Spleen (tissue), 11 donors: ENCODE results near the gene LRMDA. TPM values are rescaled to one million over a fixed set of nuclear protein-coding genes. Genes with fewer than 3 reads are reported as not detected.

Experiments
- DNase-seq: peaks from one replicate; pipeline ENCODE4 v3.0.0-alpha.2; 2020
- H3K27ac ChIP-seq, 8 donors: fragments of 200-600 bp; sonication (generic) in 7 of 8; 1 replicate in 4 of 8; 2 replicates in 4 of 8; pipeline versions ENCODE4 v1.5.0 to v1.8.0; 2016 to 2021; ENCODE audit warnings: inconsistent platforms in 4 of 8, mild to moderate bottlenecking in 4 of 8, moderate library complexity in 1 of 8
- H3K27me3 ChIP-seq, 7 donors: fragments of 200-600 bp; sonication (generic) in 6 of 7; replicated peaks in 1 of 7; 1 replicate in 4 of 7; 2 replicates in 3 of 7; pipeline versions ENCODE4 v1.5.0 to v1.8.0; 2016 to 2021; ENCODE audit warnings: inconsistent platforms in 3 of 7, mild to moderate bottlenecking in 1 of 7
- H3K36me3 ChIP-seq, 6 donors: fragments of 200-600 bp; sonication (generic) in 5 of 6; 1 replicate in 4 of 6; 2 replicates in 2 of 6; pipeline versions ENCODE4 v1.5.0 to v1.8.0; 2016 to 2021; ENCODE audit warnings: inconsistent platforms in 2 of 6
- H3K4me1 ChIP-seq, 6 donors: fragments of 200-600 bp; sonication (generic) in 5 of 6; 1 replicate in 3 of 6; 2 replicates in 3 of 6; pipeline versions ENCODE4 v1.5.0 to v1.8.0; 2016 to 2021; ENCODE audit warnings: inconsistent platforms in 3 of 6
- H3K4me3 ChIP-seq, 8 donors: fragments of 200-600 bp; sonication (generic) in 7 of 8; 1 replicate in 4 of 8; 2 replicates in 4 of 8; pipeline versions ENCODE4 v1.5.0 to v1.8.0; 2016 to 2021; ENCODE audit warnings: inconsistent platforms in 4 of 8, mild to moderate bottlenecking in 4 of 8, moderate library complexity in 2 of 8
- H3K9me3 ChIP-seq, 8 donors: fragments of 200-600 bp; sonication (generic) in 7 of 8; 1 replicate in 4 of 8; 2 replicates in 4 of 8; pipeline versions ENCODE4 v1.5.0 to v1.8.0; 2016 to 2021; ENCODE audit warnings: inconsistent platforms in 4 of 8
- CTCF ChIP-seq, 11 experiments: fragments of 200-600 bp in 7 of 11; fragments of 450-650 bp in 4 of 11; sonication (generic) in 4 of 11; IDR thresholded peaks in 8 of 11; conservative IDR thresholded peaks in 3 of 11; 1 replicate in 7 of 11; 2 replicates in 4 of 11; pipeline versions ENCODE4 v1.4.0 to v1.8.0; 2016 to 2021; ENCODE audit warnings: antibody characterized with exemption in 11 of 11, inconsistent platforms in 4 of 11, mild to moderate bottlenecking in 1 of 11
- POLR2A ChIP-seq, 3 donors: fragments of 450-650 bp; IDR thresholded peaks; one replicate each; pipeline ENCODE4 v1.5.1; 2017; ENCODE audit warnings: antibody characterized with exemption in 3 of 3, mild to moderate bottlenecking in 1 of 3
- POLR2AphosphoS5 ChIP-seq, 3 donors: sonication (generic); formaldehyde crosslinking; IDR thresholded peaks; one replicate each; pipeline ENCODE4 v1.5.1; 2017; ENCODE audit warnings: antibody characterized with exemption in 3 of 3
- WGBS, 5 donors: extraction: QIAGEN DNeasy Blood & Tissue Kit in 3 of 5; methylation state at CpG; one replicate each; pipeline versions ENCODE4 v1.1.5 to v1.1.7; 2013 to 2018; 5-methylcytosine and 5-hydroxymethylcytosine counted together
- intact Hi-C: fragments of 100-400 bp; cut with DNase I; formaldehyde crosslinking; loops from one replicate; pipeline ENCODE4 v1.15.0; 2023; ENCODE audit warnings: low total_unique reads
- polyA plus RNA-seq, 3 donors: library from polyadenylated mRNA; stranded (reverse); fragments of 200-250 nt; gene quantifications; one replicate each; pipeline ENCODE4 v1.2.1, GENCODE V29; 2013
- total RNA-seq, 7 donors: library from RNA; depleted of rRNA in 3 of 7; stranded (reverse); fragments of >200 nt in 3 of 7; fragmentation: NEBNext Ultra II Directional in 4 of 7; extraction: Animal tissue kit (Norgen Biotek cat#: 25700) in 4 of 7; gene quantifications; one replicate each; pipeline versions ENCODE4 v1.1.0 to v1.2.1, GENCODE V29; 2016 to 2021
- donor health status: healthy with polysubstance abuse.
- donor health status: DM: no; HTN: no; CAD: no; lungs with moderate emphysema.
- donor health status: DM: no; HTN: no; CAD: no.
- donor health status: Bipolar disorder and iron deficiency.
- donor health status: healthy.
- donor health status: DM: no; HTN: no; CAD: no.
- donor health status: DM: yes; HTN: yes; CAD: no.

Gene LRMDA
- total and polyA plus RNA-seq, 10 donors, result 7.3 to 46.6 (median 28.2) TPM

- no peak for DNase-seq
- H3K4me1 ChIP-seq, result no peaks in the 10 kb centered on the region
- H3K4me3 ChIP-seq, result no peak overlapping the region
- H3K36me3 ChIP-seq, result no peaks in the 10 kb centered on the region
- H3K27ac ChIP-seq, result no peak overlapping the region
- TF ChIP-seq CTCF (IDR thresholded peaks at IDR 0.05 in 8 of 11, conservative IDR thresholded peaks at IDR 0.05 in 3 of 11), result peak in 1 of 11 experiments; percentile 12
- no peak for TF ChIP-seq POLR2AphosphoS5 (IDR thresholded peaks at IDR 0.05)
- 87 to 92% (median 89%) methylated on average over 12 to 14 of the region's 14 CpGs for WGBS, 5 donors
- intact Hi-C loops, result no loop called here
- no peaks in the 10 kb centered on the region for H3K9me3 ChIP-seq
- H3K27me3 ChIP-seq, result no peaks in the 10 kb centered on the region
Measured at GRCh38 chr10:75593692-75594556, 162.5 kb downstream of the LRMDA start.

- 81 to 86% (median 84%) methylated on average over 6 of the region's 6 CpGs for WGBS, 5 donors
- TF ChIP-seq POLR2A (IDR thresholded peaks at IDR 0.05), result no peak
- no peak for TF ChIP-seq POLR2AphosphoS5 (IDR thresholded peaks at IDR 0.05)
- no peak for TF ChIP-seq CTCF (IDR thresholded peaks at IDR 0.05 in 8 of 11, conservative IDR thresholded peaks at IDR 0.05 in 3 of 11)
- intact Hi-C loops, result no loop called here
- no peaks in the 10 kb centered on the region for H3K27me3 ChIP-seq
- no peak overlapping the region for H3K27ac ChIP-seq
- no peaks in the 10 kb centered on the region for H3K4me1 ChIP-seq
- H3K36me3 ChIP-seq, result no peaks in the 10 kb centered on the region
- no peaks in the 10 kb centered on the region for H3K9me3 ChIP-seq
- DNase-seq, result no peak
- no peak overlapping the region for H3K4me3 ChIP-seq
Measured at GRCh38 chr10:75596930-75597620, 165.7 kb downstream of the LRMDA start.

- no peak for TF ChIP-seq POLR2AphosphoS5 (IDR thresholded peaks at IDR 0.05)
- TF ChIP-seq POLR2A (IDR thresholded peaks at IDR 0.05), result no peak
- no peak for TF ChIP-seq CTCF (IDR thresholded peaks at IDR 0.05 in 8 of 11, conservative IDR thresholded peaks at IDR 0.05 in 3 of 11)
- intact Hi-C loops, result no loop called here
- Histone ChIP-seq H3K4me3 (no peak overlapping the region), H3K9me3 (no peaks in the 10 kb centered on the region), H3K27ac (no peak overlapping the region), H3K27me3 (no peaks in the 10 kb centered on the region), H3K4me1 (no peaks in the 10 kb centered on the region), H3K36me3 (no peaks in the 10 kb centered on the region)
- no peak for DNase-seq
- 85 to 93% (median 88%) methylated on average over 15 of the region's 15 CpGs for WGBS, 5 donors
Measured at GRCh38 chr10:75597773-75598440, 166.5 kb downstream of the LRMDA start.

- TF ChIP-seq POLR2AphosphoS5 (IDR thresholded peaks at IDR 0.05) (no peak), CTCF (IDR thresholded peaks at IDR 0.05 in 8 of 11, conservative IDR thresholded peaks at IDR 0.05 in 3 of 11) (no peak), POLR2A (IDR thresholded peaks at IDR 0.05) (no peak)
- Histone ChIP-seq H3K36me3 (no peaks in the 10 kb centered on the region), H3K4me1 (no peaks in the 10 kb centered on the region), H3K27ac (no peak overlapping the region), H3K9me3 (no peaks in the 10 kb centered on the region), H3K27me3 (no peaks in the 10 kb centered on the region), H3K4me3 (no peak overlapping the region)
- 92 to 94% (median 93%) methylated on average over 5 of the region's 5 CpGs for WGBS, 5 donors
- intact Hi-C loops, result no loop called here
- DNase-seq, result no peak
Measured at GRCh38 chr10:75598998-75599397, 167.6 kb downstream of the LRMDA start.
